ENCODE measurements around the gene ABCC11. TPM values are rescaled to one million over a fixed set of nuclear protein-coding genes. Genes with fewer than 3 reads are reported as not detected.

ABCC11 gene
- total RNA-seq, 1 experiment from 2014 or later: not detected

DNA sequence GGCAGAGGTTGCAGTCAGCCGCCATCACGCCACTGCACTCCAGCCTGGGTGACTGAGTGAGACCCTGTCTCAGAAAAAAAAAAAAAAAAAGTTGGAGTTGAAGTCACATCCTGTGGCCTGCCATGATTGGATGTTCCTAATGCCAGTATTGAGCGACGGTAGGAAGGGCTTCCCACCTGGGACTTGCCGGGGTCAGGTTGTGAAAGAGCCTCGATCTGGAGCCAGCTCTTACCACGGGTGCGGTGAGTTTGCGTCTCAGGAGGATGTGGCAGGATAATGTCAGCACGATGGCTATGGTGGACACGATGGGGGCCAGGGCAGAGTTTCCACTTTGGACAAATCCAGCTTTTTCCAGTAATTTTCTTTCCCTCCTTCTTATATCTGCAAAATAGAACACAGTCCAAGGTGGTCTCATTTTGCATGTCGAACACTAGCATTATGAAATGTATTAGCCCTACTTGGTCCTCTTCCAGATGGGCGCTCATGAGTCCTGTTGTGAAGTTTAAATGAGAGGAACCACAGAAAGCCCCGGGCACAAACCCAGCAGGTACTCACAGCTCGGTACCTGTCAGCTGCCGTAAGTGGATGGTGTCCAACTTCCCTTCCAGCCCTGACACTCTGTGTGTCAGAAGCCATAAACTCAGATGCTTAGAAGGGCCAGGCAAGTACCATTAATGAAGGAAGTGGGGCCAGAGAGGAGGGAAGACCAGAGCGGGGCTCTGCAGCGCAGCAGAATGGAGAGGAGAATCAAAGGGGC is 113.7 kb downstream of the ABCC11 start:
- no peak for DNase-seq (ENCODE audit: low read depth)

DNA sequence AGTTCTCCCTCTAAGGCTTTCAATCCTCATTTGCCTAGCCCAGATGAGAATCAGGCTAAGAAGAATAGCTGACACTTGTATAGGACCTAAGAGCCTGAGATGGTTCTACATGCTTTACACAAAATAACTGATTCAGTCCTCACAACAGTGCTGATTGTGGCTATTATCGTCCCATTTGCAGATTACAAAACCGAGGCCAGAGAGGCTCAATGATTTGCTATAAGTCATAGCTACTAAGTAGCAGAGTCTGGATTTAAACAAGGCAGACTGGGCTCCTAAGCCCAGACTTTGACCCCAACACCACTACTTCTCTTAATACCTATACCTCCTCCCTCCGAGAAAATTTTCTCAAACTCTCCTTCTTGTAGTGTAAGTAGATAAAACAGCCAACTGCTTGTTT is 114.6 kb downstream of the ABCC11 start:
- DNase-seq (ENCODE audit: low read depth): no peak

DNA sequence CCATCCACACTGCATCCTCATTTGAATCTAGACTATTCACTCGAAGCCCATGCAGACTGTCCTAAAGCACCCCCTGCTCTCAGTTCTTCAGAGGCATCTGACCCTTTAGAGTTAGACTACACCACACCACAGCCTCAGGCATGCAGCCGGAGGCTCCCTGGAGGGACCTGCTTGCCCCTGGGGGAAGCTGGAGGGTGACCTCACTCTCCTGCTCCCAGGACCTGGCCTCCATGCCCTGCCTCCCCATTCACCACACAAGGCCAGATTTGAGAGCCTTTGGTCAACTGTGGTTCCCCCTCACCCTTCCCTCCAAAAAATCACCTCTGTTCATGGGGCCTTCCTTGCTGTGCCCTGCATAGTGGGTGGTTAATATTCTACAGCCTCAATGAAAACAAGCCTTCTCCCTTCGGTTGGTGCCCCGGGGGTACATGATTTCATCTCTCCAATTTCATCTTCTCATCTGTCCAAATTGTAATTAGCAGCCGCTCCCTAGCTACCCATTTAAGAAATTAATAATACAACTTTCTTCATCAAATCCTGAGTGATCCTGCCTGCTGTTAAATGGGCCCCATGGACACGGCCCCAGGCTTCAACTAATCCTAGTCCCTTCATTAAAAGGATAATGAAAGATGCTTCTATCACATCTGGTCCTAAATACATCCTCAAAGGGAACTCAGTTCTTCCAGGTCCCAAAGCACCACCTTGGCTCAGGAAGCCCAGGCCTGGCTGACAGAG is 116.0 kb downstream of the ABCC11 start:
- DNase-seq (ENCODE audit: low read depth): no peak

GRCh38 chr16:48129926-48130325 is 117.4 kb downstream of the ABCC11 start:
- no peak for DNase-seq (ENCODE audit: low read depth)

- peak; percentile 52 for DNase-seq (ENCODE audit: low read depth)
Observed at GRCh38 chr16:48128769-48129168, 118.6 kb downstream of the ABCC11 start.

DNA sequence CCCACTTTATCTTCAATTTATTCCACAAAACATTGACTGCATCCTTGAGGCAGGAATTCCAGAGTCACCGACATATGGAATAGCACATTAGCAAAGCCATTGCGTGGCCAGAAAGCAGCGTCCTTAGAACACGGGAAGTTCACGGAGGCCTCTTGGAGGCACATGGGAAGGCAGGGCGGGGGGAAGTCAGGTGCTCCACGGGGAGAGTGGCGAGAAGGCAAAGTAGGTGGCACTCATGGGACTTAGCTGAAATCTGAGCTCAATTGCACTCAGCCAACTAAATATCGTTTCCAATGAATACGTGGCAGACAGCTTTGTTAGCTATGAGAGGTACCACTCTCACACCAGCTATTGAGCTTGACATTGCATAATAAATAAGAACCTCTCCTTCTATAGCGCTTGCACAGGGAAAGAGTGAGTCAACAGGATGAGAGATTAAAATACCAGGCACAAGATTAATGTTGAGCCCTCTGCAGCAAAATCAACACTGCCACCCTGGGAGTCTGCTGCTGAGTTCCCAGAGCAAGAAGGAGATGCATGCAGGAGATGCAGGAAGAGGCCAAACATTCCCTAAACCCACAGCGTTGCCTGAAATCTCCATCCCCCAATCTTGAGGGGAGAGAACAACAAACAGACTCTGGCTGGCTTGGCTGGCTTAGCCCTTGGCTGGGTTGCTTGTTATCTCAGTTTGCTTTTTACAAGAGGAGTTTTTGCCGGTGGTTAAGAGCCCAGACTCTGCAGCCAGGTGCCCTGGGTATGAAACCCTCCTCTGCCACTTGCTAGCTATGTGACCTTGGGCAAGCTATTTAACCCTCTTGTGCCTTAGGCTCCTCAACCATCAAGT is 120.3 kb downstream of the ABCC11 start:
- DNase-seq (ENCODE audit: low read depth): peak; percentile 100

GRCh38 chr16:48125888-48126287 is 121.5 kb downstream of the ABCC11 start:
- no peak for DNase-seq (ENCODE audit: low read depth)

DNA sequence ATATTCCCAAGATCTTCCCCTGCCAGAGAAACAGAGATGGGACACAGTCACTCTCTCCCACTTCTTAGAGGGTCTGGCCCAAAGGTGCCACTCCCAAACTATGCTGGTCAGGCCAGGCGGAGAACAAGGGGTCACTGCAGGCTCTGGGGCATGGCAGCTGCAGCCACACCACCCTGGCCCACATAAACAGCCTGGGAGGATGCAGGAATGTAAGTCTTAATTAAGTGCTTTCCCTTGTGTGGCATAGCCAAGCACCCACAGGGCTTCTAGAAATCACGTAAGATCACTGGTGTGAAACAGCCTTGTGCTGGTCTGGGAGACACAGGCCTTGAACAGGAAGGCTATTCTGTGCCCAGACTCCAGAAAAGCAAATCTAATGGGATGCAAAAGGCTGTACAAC is 123.1 kb downstream of the ABCC11 start:
- peak; percentile 40 for DNase-seq (ENCODE audit: low read depth)

DNA sequence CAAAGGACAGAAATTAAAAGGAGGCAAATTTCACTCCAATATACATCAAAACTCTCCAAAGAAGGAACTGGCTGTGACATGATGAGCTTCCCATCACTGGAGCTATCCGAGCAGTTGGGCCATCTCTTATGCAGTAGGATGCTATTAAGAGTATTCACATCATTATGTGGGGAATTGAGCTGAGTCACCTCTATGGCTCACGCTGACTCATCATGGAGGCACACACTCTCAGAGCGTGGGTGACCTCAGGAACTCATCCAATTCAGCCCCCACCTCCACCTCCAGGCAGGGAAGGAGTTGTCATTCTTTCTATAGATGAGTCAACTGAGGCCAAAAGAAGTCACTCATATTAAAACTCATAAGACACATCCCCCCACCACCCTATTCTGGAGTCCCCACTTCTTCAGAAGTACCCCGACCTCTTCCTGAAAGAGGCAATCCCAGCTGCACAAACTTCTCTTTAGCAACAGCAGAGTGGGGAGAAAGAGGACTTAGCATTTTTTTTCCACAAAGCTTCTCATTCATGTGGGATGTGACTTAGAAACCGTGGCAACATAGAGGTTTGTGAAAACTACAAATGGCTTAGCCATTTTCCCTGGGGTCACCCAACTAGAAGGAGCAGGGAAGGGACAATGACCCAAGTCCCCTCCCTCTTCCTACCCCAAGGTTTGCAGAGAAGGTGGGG is 124.1 kb downstream of the ABCC11 start:
- DNase-seq (ENCODE audit: low read depth): peak; percentile 100

GRCh38 chr16:48121276-48121675 is 126.1 kb downstream of the ABCC11 start:
- no peak for DNase-seq (ENCODE audit: low read depth)

DNA sequence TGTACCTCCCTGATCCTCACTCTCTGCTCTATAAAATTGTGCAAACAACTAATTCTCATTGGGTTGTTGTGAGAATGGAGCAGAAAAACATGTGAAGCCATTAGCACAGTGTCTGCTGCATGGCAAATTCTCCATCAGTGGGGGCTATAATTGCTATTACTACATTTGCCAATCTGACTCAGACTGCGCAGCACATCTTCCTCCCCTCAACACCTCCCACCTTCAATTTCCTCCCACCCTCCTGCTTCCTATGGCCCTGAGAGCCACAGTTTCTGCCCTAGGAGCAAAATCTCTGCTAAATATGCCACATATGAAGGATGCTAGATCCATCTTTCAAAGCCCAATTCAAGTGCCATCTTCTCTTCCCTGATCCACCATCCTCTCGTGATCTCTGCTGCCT is 128.5 kb downstream of the ABCC11 start:
- no peak for DNase-seq (ENCODE audit: low read depth)

GRCh38 chr16:48117217-48118105 is 129.9 kb downstream of the ABCC11 start:
- peak; percentile 47 for DNase-seq (ENCODE audit: low read depth)

Other genes starting within 250 kb of the ABCC11 start
- 0.02 TPM in 1 of 2 replicates, not detected in the other for gene ABCC12, start 91.5 kb downstream of the ABCC11 start, total RNA-seq (2014; rRNA removed; shearing (Covaris generic))
- gene LONP2, start 3.2 kb downstream of the ABCC11 start, total RNA-seq (2014; rRNA removed; shearing (Covaris generic)): 34.5 and 58.2 TPM in 2 replicates
- 27.0 and 28.8 TPM in 2 replicates for gene SIAH1, start 137.9 kb upstream of the ABCC11 start, total RNA-seq (2014; rRNA removed; shearing (Covaris generic))

All from M059J (cell line).